CD4-positive, alpha-beta T cell treated with Interleukin-6 at 100 ng/mL for 8 hours (primary cell): ENCODE measurements around the gene ZNF536.

Experiments
- DNase-seq: peaks from one replicate; pipeline ENCODE4 v3.0.0-alpha.2; 2020; ENCODE audit warnings: mixed read lengths, low spot score

Gene ZNF536

DNA sequence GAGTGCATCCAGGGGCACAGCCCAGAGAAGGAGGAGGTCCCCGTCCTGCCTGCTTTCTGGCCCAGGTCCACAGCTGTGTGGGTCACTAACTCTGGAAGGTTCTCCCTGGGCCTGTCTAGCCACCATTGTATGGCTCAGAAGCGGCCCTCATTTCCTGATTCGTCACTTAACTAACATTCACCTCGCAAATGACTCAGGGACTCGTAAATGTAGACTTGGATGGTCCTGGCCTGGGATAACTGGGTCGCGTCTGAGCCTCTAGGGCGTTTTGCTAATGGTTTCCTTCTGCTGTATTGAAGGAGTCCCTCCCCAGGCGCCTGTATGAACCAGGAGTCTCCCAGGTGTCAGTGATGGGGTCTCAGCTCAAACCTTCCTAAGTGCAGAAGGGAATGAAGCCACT lies 162.8 kb downstream of the ZNF536 start:
- DNase-seq, result no peak

DNA sequence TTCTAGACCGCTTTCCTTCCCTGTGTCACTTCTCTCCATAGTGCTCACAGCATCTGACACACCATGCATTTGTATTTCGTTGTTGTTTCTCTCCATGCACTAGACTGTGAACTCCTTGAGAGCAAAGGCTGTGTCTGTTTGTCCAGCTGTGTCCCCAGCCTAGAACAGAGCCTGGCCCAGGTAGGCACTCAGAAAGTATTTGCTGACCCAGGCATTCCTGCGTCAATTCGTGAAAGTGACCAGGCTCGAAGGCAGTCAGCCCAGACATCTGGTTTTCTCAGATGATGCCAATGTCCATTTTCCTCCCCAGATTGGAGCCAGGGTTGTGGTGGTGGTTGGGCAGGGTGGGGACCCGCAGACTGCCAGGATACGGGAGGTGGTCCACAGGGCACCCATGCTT lies 164.8 kb downstream of the ZNF536 start:
- no peak for DNase-seq

DNA sequence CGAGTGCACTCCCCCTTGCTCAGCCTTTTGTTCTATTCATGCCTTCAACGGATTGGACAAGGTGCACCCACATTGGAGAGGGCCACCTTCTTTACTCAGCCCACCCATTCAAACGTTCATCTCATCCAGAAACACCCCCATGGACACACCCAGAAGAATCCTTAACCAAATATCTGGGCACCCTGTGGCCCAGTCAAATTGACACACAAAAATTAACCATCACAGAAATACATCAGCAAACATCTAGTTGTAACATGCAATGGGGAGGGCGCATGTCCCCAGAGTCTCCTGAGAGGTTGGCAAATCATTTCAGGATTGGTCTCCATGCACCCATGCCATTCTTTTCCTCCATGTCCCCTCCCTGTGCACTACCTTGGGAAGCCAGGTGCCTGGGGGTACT lies 167.1 kb downstream of the ZNF536 start:
- DNase-seq, result no peak

DNA sequence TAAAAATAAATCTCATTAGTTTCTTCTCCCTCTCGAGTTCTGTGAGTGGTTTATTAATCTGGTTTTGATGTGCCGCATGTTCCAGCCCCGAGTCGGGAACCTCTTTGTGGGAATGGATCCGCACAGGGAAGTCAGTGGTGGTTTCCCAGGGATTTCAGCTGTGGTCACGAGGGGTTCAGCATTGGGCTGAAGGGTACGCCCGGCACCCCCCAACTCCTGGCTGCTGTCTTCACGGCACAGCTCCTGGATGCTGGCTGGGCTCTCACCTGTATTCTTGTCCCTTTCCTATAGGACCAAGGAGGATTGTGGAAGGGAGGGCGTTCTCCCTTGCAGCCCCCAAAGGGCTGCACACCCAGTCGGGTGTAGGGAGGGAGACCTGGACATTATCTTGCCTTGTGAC lies 167.8 kb downstream of the ZNF536 start:
- no peak for DNase-seq

DNA sequence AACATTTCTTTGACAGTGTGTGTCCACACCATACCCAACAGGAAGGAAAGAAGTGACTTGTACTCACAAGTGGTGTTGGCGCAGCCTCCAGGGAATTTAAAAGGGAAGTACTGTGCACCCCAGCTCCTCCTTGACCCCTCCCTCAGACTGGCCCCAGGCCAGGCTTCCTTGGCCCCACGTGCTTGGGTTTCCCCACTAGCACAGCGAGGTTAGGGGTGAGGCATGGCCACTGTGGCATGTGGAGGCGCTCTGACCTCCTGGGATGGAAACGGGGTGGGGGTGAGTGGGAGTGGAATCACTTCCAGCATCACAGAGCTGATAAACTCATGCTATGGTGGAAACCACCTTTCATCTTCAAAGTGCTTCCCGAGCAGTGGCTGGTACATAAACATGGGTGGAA lies 168.6 kb downstream of the ZNF536 start:
- DNase-seq, result no peak

DNA sequence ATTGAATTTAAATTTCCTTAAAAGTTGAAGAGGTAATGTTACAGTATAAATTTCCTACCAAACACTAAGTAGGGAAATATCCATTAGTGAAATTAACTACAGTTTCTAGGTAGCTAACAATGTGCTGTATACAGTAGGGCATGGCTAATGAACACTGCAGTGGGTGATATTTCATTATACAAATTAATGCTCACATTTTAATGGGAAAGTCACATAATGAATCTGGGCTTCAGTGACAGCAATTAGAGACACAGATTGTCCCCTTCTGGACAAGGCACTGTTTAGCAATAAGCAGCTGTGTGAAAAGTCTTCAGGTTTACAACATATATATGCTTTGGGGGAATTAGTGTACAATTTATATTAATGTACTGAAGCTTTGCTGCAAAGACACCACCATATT lies 169.4 kb downstream of the ZNF536 start:
- no peak for DNase-seq

DNA sequence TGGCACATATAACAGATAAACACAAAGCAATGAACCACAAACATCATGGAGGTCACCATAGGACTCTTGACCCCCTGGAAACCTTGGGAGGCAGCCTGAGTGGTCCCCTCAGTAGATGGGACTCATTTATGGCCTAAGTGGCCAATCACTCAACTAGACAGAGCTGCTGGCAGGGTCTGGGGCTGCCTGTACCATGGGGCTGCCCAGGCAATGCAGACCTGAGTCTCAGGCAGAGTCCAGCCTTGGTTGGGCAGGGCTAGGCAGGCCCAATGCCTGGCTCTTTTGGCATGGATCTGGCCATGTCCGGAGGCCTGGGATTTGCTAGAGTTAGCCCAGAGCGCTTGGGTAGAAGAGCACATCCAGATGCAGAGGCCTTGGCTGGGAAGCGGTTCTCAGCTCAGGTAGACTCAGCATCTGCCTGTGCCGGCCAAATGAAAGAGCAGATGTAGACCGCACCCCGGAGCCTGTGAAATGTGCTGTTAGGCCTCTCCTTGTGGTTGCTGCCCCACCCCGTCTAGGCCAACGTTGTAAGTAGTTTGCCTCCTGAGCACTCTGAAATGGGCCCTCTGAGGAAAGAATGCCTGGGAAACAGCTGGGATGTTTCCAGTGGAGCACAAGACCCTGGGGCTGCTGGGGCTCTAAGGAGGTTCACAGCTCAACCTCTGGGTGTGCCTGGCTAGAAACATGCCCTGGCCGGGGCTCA lies 171.2 kb downstream of the ZNF536 start:
- no peak for DNase-seq

DNA sequence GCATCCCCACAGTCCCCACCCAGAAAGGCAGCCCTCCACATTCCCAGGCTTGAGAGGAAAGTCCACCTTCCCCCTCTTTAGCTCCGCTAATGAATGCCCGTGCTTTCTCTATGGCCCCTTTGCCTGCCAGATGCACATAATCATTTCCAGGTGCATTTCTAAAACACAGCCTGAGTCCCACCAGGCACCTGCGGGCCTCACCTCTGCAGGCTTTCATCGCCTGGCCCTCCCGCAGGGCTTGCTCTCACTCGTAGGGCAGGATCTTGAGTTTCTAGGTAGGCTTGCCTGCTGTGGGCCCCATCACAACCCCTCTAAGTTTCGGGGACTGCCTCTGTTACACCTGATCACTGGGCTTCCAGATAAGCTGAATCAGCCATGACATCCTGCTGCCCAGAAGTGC lies 173.6 kb downstream of the ZNF536 start:
- DNase-seq, result no peak

DNA sequence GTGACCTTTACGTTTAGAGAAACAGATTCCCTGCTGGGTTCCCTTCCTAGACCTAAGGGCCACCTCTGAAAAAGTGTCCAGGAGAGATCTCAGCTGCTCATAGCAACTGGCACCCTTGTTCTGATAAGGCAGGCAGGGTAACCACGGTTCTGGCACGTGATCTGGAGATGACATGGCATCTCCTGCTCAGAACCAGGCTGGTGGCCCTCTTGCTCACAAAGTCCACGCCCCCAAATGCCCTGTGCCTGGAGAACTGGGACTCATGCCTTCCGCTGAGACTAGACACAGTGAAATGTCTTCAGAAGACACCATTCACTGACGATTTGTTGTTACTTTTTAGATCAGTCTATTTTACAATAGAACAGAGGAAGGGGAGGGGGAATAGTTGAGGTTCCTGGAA lies 174.1 kb downstream of the ZNF536 start:
- no peak for DNase-seq

DNA sequence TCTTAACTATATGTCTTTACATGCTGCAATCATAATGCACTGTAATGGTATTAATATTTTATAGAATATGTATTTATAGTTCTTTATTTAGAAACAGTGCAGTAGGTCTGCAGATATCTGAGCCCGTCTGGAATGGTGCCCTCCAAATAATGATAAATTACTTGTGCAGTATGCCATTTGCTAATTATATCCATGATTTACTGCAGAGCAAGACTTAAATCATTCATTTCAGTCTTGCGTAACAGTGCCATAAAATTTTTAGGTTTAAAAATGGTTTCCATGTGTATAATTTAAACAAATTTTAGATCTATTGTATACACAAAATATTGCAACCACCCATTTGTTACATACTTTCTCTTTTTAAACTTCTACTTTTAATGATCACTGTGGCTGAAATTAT lies 175.1 kb downstream of the ZNF536 start:
- no peak for DNase-seq

DNA sequence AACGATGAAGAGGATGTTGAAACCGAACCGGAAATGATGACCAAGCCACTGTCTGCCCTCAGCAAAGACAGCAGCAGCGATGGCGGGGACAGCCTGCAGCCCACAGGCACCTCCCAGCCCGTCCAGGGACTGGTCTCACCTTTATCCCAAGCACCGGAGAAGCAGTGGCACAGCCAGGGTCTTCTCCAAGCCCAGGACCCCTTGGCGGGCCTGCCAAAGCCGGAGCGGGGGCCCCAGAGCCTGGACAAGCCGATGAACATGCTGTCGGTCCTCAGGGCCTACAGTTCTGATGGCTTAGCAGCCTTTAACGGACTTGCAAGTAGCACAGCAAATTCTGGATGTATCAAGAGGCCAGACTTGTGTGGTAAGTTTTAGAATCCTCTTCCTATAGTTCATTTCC lies 177.0 kb downstream of the ZNF536 start:
- DNase-seq, result no peak

DNA sequence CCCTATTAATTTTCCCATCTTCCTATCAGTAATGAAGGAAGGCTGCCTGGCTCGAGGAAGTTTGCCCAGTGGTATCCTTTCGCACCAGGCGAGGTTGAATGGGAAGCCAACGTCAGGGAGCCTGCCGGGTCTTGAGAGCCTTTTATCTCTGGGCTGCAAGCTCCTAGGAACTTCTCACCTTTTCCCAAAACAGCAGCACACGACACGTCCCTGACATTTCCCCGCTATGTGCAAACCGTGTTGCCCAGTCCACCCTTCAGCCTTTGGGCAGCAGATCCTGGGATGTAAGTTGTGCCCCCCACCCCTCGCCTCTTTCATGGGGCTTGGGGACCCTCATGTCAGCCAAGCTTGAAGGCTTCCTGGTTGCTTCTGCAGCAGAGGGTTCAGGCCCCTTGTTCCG lies 179.1 kb downstream of the ZNF536 start:
- no peak for DNase-seq

DNA sequence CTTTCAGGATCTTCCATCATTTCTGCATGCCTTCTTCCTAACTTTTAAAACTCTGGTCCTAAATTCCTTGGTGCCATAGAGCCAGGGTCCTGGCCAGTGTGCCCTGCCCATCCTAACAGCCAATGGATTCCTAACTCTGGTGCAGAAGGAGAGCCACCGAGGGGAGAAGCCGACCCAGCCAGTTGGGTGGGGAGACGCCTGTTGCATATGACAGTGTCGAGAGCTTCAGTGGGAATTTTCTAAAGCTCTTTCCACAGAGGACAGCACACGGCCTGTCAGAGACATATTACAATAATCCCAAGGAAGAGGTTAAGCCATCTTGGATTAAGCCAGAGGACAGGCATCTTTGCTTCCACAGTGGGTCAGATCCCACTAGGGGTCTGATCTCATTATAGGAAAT lies 180.4 kb downstream of the ZNF536 start:
- DNase-seq, result no peak

DNA sequence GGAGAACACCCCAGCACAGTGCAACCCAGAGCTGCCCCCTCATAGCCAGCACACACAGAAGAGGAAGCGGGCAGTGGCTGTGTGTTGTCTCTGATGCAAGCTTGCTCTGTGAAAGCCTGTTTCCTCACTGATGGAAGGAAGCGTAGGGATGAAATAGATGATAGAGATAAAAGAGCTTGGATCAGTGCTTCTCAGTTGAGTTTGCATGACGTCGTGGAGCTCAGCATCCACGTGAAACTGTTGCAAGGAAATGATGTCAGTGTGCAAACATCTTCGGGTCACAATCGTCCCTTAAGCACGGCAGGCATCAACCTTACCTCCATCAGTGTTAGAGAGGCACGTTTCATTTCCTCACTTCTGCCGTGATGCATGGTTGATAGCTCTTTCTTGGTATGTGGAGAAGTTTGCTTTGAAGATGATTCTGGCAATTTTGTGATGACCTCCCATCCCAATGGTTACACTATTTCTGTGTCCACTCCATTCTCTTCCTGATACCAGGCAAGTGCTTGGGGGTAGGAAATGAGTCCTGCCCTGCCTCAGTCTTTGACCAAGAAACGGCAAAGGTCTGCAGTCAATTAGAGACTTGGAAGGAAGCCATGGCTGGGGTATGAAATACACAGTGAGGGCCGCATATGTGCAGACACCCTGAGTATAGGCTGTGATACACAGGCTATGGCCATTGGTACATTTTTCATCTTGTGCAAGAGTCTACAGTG lies 183.0 kb downstream of the ZNF536 start:
- no peak for DNase-seq

DNA sequence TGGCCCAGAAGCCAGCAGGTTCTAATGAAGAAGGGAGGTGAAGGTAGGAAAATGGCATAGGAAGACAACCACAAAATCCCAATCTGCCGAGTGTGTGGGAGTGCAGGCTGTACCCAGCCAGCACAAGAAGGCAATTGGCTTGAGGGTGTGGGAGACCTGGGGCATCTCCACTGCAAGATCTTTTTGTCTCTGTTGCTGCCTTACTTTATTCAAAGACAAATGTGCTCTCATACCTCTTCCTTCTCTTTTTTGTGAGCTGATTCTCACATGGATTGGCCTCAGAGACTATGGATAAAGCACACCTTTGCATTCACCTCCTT lies 183.6 kb downstream of the ZNF536 start:
- no peak for DNase-seq

DNA sequence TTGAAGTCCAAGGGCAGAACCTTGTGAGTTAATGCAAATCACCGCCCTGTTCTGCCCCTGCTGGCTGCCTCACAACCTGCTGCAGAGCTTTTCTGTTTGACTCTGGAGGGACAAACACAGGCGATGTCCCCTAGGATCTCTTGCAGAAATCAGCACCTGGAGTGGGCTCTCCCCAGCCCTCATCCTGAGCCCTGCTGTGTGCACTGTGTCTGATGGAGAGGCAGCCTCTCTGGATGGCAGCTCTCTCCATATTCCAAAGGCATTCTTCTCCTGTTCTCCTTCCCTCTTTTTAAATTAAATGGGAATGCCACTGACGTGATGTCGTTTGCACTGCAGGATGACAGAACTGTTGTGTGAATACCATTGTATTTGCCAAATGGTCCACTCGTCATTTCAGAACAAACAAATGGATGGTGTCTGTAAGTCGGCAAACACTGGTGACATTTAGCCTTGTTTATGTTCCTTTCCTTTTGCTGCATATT lies 184.1 kb downstream of the ZNF536 start:
- no peak for DNase-seq

DNA sequence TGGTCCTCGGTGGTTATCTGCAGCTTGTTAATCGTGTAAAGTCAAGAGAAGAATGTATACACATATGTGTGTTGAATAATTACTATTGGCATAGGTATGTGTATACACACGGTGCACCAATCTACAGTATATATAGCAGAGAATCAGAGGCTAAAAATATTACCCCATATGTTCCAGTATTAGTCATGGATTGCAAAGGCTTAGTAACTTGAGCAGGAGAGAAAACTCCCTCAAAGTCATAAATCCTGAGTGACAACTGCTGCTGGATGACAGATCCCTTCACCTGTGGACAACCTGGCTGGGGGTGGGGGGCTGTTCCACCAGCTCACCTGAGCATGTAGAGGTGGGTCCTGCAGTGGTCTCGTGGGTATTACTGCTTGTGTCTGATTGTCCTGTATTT lies 185.0 kb downstream of the ZNF536 start:
- DNase-seq, result no peak

DNA sequence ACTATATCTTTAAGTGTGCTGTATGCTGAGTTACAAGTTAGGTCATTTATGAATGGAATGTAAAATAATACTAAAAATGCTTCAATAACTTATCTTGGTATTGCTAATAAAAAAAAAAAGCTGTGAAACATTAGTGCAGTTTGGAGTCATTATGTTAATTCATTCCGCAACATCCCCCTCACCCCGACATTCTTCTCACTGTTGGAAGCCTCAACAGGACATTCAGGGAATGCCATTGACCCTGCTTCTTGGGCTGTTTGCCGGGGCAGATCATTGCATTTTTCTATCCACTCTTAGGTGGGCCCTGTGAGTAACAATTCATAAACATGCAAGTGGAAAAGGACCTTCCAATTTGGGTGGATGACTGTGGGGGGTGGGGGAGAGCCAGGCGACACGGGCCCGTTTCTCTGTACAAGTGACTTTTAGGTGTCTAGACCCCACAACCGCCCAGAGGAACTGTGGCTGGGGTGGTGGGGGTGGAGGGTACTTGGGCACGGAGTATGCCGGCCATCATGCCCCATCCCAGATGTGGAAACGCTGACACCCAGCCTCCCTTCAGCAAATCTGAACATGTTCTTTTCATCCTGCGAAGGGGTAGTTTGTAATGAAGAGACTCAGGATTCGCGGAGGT lies 185.9 kb downstream of the ZNF536 start:
- DNase-seq, result no peak

DNA sequence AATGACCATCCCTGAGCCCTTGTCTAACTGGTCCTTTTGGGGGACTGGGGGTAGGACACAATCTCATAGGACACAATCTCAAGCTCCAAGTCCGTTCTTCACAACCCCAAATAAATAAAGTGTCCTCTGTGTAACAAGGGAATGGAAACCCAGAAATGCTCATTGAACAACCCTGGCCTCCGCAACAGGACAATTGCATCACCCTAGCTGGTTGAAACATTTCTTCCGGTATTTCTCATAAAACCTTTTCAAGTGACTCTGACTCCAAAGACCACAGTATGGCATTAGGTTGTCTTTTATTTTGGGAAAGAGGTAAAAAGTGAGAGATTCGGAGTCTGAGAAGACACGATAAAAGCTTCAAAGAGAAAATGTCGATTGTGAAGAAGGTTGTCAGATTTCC lies 186.6 kb downstream of the ZNF536 start:
- DNase-seq, result no peak

DNA sequence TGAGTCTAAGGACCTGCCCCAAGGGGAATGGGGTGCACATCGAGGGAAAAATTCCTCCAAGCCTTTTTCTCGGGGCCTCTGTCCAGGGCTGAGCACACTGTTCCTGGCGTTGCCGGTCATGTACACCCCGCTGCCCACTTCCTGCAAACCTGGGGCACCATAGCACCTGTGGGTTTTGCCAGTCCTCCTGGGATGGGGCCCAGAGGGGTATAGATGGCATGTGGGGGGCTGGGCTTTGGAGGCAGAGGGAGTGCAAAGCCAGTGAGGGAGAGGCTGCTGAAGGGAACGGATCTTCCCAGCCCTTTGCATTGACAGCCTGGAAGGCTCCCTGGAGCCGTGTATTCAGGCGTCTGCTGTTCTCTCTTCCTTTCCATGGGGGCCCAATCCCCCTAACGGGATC lies 187.3 kb downstream of the ZNF536 start:
- DNase-seq, result no peak

DNA sequence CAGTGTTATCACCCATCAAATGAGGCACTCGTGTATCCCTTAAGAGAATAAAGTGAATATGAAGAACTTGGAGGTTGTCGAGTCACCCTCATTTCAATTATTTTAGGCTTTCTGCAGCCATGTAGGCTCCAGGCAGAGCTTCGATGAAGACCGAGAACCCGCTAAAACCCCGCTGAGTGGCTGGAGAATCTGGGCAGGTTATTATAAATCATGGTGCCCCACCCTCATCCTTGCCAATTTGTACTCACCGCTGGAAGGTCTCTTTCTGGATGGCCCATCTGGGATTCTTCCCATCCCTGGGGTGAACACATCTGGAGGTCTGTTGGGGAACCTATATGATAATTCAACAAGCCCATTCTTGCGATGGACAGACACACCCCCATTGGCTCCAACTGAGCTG lies 190.8 kb downstream of the ZNF536 start:
- DNase-seq, result no peak

DNA sequence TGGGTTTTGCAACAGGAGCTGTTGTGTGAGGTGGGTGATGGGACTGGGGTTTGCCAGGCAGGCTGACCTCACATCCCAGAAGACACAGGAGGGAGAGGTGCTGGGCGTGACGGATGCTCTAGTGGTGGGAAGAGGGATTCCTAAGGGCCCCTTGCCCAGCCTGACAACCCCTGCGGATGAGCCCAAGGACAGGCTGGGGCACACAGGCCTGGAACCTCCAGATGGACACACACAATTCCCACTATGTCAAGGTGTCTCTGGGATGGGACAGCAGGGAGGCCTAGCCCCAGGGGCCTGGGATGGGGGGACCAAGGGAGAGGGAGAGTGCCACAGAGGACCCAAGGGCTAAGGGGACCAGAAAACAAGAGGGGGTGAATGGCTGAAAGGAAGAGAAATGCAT lies 191.5 kb downstream of the ZNF536 start:
- no peak for DNase-seq

DNA sequence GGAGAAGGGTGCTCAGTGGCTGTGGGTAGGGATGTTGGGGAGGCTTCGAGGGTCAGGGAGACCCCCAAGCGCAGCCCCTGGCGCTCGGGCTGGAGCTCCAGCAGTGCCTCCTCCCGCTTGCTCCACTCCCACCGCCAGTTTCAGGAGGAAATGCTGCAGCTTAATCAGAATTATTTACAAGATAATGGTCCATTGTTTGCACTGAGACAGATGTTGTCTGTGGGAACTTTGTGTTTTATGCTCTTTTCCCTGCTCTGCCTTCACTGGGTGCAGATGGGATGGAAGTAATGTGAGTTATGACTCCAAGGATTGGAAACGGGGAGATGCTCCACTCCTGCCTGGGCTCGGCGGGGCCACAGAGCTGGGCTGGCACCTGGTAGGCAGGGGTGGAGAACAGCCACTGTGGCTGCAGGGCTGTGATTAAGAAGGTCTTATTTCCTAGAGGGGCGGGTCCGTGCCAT lies 192.4 kb downstream of the ZNF536 start:
- no peak for DNase-seq

DNA sequence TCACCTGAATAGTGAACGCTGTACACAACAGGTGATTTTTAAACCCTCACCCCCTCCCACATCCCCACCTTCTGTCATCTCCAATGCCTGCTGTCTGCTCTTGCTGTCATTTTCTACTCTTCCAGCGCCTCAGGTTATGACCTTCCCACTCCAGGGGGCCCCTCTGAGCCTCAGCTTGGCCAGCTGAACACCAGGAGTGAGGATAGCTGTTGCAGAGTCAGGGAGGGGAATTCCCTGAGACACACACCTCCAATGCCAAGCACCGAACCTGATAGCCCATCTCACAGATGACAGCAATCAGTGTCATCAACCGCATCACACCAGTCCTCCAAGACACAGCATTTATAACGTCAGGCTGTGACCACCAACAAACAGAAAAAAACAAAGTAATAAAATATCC lies 193.5 kb downstream of the ZNF536 start:
- no peak for DNase-seq
